GM18505 (cell line): ENCODE measurements around the gene TPK1.

Source experiments
- ATAC-seq: cut with Tn5 transposase; IDR thresholded peaks from one replicate; pipeline ENCODE4 v1.9.1; 2021; ENCODE audit not compliant: unreplicated experiment
- POLR2A ChIP-seq: IDR thresholded peaks from 4 replicates; pipeline ENCODE4 v1.6.1; 2011; ENCODE audit warnings: borderline replicate concordance; ENCODE audit not compliant: insufficient read depth, insufficient read length; ENCODE audit errors: extremely low read depth

The TPK1 gene

GRCh38 chr7:144488977-144489376, 346.9 kb downstream of the TPK1 start:
- no peak for ATAC-seq
- TF ChIP-seq POLR2A = no peak

- no peak for TF ChIP-seq POLR2A
- no peak for ATAC-seq
These were observed 348.0 kb downstream of the TPK1 start for GRCh38 chr7:144487901-144488300.

GRCh38 chr7:144484445-144484844, 351.4 kb downstream of the TPK1 start:
- no peak for TF ChIP-seq POLR2A
- ATAC-seq = no peak

- ATAC-seq = no peak
- no peak for TF ChIP-seq POLR2A
These were observed 352.7 kb downstream of the TPK1 start for GRCh38 chr7:144483189-144483588.

- TF ChIP-seq POLR2A = no peak
- ATAC-seq = no peak
These were observed 354.0 kb downstream of the TPK1 start for GRCh38 chr7:144481833-144482232.

GRCh38 chr7:144477348-144477747, 358.5 kb downstream of the TPK1 start:
- no peak for ATAC-seq

GRCh38 chr7:144474800-144475615, 360.8 kb downstream of the TPK1 start:
- ATAC-seq = no peak
- TF ChIP-seq POLR2A = no peak

More at GRCh38 chr7:144477348-144477747, 358.5 kb downstream of the TPK1 start:
- no peak for TF ChIP-seq POLR2A

GRCh38 chr7:144474363-144474762, 361.5 kb downstream of the TPK1 start:
- no peak for TF ChIP-seq POLR2A
- ATAC-seq = no peak

- no peak for ATAC-seq
- TF ChIP-seq POLR2A = no peak
These were observed 361.9 kb downstream of the TPK1 start for GRCh38 chr7:144473908-144474307.

GRCh38 chr7:144470078-144470477, 365.8 kb downstream of the TPK1 start:
- no peak for TF ChIP-seq POLR2A

GRCh38 chr7:144468990-144469732, 366.7 kb downstream of the TPK1 start:
- no peak for TF ChIP-seq POLR2A
- no peak for ATAC-seq

More at GRCh38 chr7:144470078-144470477, 365.8 kb downstream of the TPK1 start:
- no peak for ATAC-seq

- ATAC-seq = no peak
- no peak for TF ChIP-seq POLR2A
These were observed 376.2 kb downstream of the TPK1 start for GRCh38 chr7:144459635-144460034.

GRCh38 chr7:144455040-144455404, 380.8 kb downstream of the TPK1 start:
- ATAC-seq = no peak
- no peak for TF ChIP-seq POLR2A
